Measurements from ENCODE around the gene VARS1.

Gene VARS1

GRCh38 chr6:31762878-31763618, 32.5 kb downstream of the VARS1 start:
- no peak for DNase-seq (ENCODE audit: extremely low read depth, low read depth)
- no peak overlapping the region for H3K4me3 ChIP-seq (replicated peaks; ENCODE audit: low read depth, low read length)
- TF ChIP-seq CTCF (IDR thresholded peaks at IDR 0.05; ENCODE audit: low read depth, low read length, missing control alignments), result no peak

GRCh38 chr6:31762356-31762755, 33.2 kb downstream of the VARS1 start, which contains the start of gene SAPCD1:
SAPCD1 (plus strand) TSS chr6:31762656; CDS start chr6:31763055, 399 bp downstream.
- TF ChIP-seq CTCF (IDR thresholded peaks at IDR 0.05; ENCODE audit: low read depth, low read length, missing control alignments), result no peak
- no peak for DNase-seq (ENCODE audit: extremely low read depth, low read depth)
- H3K4me3 ChIP-seq (replicated peaks; ENCODE audit: low read depth, low read length), result no peak within 1 kb of the TSS

GRCh38 chr6:31761343-31761742, 34.2 kb downstream of the VARS1 start:
- no peak for DNase-seq (ENCODE audit: extremely low read depth, low read depth)
- no peak for TF ChIP-seq CTCF (IDR thresholded peaks at IDR 0.05; ENCODE audit: low read depth, low read length, missing control alignments)
- H3K4me3 ChIP-seq (replicated peaks; ENCODE audit: low read depth, low read length), result no peak overlapping the region

GRCh38 chr6:31760790-31761189, 34.8 kb downstream of the VARS1 start:
- no peak overlapping the region for H3K4me3 ChIP-seq (replicated peaks; ENCODE audit: low read depth, low read length)
- TF ChIP-seq CTCF (IDR thresholded peaks at IDR 0.05; ENCODE audit: low read depth, low read length, missing control alignments), result no peak
- DNase-seq (ENCODE audit: extremely low read depth, low read depth), result no peak

GRCh38 chr6:31758281-31758680, 37.3 kb downstream of the VARS1 start:
- DNase-seq (ENCODE audit: extremely low read depth, low read depth), result no peak
- no peak for TF ChIP-seq CTCF (IDR thresholded peaks at IDR 0.05; ENCODE audit: low read depth, low read length, missing control alignments)
- H3K4me3 ChIP-seq (replicated peaks; ENCODE audit: low read depth, low read length), result no peak overlapping the region

- no peak for DNase-seq (ENCODE audit: extremely low read depth, low read depth)
- no peak overlapping the region for H3K4me3 ChIP-seq (replicated peaks; ENCODE audit: low read depth, low read length)
- TF ChIP-seq CTCF (IDR thresholded peaks at IDR 0.05; ENCODE audit: low read depth, low read length, missing control alignments), result no peak
Observed at GRCh38 chr6:31752739-31753319, 42.7 kb downstream of the VARS1 start.

Measured in HFF-Myc (cell line).